ENCODE data around the gene WDPCP. TPM values are rescaled to one million over a fixed set of nuclear protein-coding genes. Genes with fewer than 3 reads are reported as not detected.

The WDPCP gene
- total RNA-seq, 3 donors from 2014 or later: 5.3 to 15.4 (median 7.5) TPM

DNA sequence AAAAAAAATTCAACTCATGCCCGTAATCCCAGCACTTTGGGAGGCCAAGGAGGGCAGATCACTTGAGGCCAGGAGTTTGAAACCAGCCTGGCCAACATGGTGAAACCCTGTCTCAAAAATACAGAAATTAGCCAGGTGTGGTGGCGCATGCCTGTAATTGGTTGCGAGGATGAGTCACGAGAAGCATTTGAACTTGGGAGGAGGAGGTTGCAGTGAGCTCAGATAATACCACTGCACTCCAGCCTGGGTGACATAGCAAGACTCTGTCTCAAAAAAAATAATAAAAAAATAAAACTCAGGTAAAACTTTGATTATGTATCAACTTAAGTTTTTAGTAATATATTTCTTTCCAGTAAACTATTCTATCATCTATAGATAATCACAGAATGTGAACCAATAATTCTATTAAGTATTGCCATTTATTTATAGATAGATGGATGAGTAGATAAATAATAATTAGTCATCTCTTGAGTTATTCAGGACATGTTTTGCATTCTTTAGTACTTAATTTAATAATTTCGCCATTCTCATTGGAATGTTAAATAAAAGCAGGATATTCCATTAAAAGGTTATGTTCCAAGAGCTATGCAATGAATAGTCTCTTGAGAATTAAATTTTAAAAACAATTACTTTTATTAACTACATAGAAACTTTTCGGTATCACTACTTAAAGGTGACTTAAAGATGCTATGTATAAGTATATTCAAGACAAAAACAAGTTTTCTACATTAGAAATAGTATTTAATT, 48.7 kb downstream of the WDPCP start:
- ATAC-seq: no peak
- Histone ChIP-seq H3K4me1 (ENCODE audit: low read depth) (no peaks in the 10 kb centered on the region), H3K4me3 (no peak overlapping the region), H3K9me3 (no peaks in the 10 kb centered on the region), H3K36me3 (ENCODE audit: low read depth) (no peaks in the 10 kb centered on the region)
- TF ChIP-seq, protein P1, sequence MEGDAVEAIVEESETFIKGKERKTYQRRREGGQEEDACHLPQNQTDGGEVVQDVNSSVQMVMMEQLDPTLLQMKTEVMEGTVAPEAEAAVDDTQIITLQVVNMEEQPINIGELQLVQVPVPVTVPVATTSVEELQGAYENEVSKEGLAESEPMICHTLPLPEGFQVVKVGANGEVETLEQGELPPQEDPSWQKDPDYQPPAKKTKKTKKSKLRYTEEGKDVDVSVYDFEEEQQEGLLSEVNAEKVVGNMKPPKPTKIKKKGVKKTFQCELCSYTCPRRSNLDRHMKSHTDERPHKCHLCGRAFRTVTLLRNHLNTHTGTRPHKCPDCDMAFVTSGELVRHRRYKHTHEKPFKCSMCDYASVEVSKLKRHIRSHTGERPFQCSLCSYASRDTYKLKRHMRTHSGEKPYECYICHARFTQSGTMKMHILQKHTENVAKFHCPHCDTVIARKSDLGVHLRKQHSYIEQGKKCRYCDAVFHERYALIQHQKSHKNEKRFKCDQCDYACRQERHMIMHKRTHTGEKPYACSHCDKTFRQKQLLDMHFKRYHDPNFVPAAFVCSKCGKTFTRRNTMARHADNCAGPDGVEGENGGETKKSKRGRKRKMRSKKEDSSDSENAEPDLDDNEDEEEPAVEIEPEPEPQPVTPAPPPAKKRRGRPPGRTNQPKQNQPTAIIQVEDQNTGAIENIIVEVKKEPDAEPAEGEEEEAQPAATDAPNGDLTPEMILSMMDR (IDR thresholded peaks at IDR 0.05): no peak
- DNase-seq: no peak
- intact Hi-C loops (cut with DNase I, micrococcal nuclease): no loop called here

DNA sequence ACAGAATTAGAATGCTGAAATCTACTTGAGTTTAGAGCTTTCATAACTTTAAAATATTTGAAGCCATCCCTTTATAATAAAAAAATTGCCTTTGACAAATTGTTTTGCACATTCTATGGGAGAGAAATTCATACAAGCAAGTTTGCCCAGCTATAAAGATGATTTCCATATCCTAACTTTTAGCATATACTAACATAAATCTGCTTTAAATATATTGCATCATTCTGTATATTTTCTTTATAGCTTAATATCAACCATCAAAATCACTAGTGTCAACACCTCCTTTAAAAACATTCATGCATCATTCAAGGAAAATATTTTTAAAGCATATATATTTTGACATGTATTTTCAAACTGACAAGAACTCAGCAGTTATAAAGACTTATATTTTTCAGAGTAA, 49.9 kb downstream of the WDPCP start:
- Histone ChIP-seq H3K4me3 (no peak overlapping the region), H3K4me1 (ENCODE audit: low read depth) (no peaks in the 10 kb centered on the region), H3K36me3 (ENCODE audit: low read depth) (no peaks in the 10 kb centered on the region), H3K9me3 (no peaks in the 10 kb centered on the region)
- DNase-seq (no peak), ATAC-seq (no peak)
- intact Hi-C loops (cut with DNase I, micrococcal nuclease): no loop called here
- TF ChIP-seq, protein P1 (IDR thresholded peaks at IDR 0.05): no peak

DNA sequence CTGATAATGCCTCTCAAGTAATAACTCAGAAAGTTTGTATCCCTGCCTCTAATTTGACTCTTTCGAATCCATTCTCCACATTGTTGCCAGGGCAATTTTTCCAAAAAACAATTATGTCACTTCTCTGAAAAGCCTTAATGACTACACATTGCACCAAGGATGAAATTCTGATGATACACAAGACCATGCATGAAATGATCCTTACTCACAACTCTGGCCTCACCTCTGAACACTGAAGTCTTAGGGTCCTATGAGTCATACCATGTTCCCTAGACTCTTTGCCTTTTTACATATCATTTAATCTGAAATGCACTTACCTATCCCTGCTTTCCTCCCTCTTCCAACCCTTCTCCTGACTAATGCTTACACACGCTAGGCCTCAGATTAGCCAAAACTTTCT, 51.0 kb downstream of the WDPCP start:
- Histone ChIP-seq H3K4me3 (no peak overlapping the region), H3K4me1 (ENCODE audit: low read depth) (no peaks in the 10 kb centered on the region), H3K9me3 (peaks cover 3% of the 10 kb centered on the region), H3K36me3 (ENCODE audit: low read depth) (no peaks in the 10 kb centered on the region)
- DNase-seq: no peak
- intact Hi-C loops (cut with DNase I, micrococcal nuclease): no loop called here
- ATAC-seq: no peak
- TF ChIP-seq, protein P1 (IDR thresholded peaks at IDR 0.05): no peak

DNA sequence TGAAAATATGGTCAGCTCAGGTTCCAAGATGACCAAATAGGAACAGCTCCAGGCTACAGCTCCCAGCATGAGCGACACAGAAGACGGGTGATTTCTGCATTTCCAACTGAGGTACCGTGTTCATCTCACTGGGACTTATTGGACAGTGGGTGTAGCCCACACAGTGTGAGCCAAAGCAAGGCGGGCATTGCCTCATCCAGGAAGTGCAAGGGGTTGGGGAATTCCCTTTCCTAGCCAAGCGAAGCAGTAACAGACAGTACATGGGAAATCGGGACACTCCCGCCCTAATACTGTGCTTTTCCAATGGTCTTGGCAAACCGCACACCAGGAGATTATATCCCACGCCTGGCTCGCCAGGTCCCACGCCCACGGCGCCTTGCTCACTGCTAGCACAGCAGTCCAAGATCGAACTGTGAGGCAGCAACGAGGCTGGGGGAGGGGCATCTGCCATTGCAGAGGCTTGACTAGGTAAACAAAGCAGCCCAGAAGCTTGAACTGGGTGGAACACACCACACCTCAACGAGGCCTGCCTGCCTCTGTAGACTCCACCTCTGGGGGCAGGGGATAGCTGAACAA, 57.5 kb downstream of the WDPCP start:
- no peak overlapping the region for H3K4me3 ChIP-seq
- DNase-seq (no peak), ATAC-seq (no peak)
- H3K36me3 ChIP-seq (ENCODE audit: low read depth): no peaks in the 10 kb centered on the region
- TF ChIP-seq, protein P1 (IDR thresholded peaks at IDR 0.05): no peak
- intact Hi-C loops (cut with DNase I, micrococcal nuclease): no loop called here
- no peaks in the 10 kb centered on the region for H3K4me1 ChIP-seq (ENCODE audit: low read depth)
- peaks cover 12% of the 10 kb centered on the region for H3K9me3 ChIP-seq

DNA sequence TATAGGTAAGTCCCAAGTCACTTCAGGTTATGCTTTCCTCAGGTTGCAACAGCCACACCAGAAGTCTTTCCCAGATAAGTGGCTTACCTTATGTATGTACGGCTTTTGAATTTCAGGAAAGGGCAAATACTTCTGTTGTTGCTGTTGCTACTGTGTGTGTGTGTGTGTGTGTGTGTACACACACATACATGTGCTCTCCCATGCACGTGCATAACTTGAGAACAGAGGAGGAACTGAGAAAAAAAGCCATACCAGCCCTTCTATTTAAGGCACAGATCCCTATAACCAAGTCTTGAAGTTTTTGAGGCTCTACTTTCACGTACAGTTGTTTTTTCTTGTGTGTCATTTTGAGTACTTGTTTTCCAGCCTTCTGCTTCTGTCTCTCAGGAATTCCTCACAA, 62.4 kb downstream of the WDPCP start:
- TF ChIP-seq, protein P1 (IDR thresholded peaks at IDR 0.05): no peak
- H3K36me3 ChIP-seq (ENCODE audit: low read depth): no peaks in the 10 kb centered on the region
- H3K9me3 ChIP-seq: peaks cover 21% of the 10 kb centered on the region
- ATAC-seq: no peak
- DNase-seq: no peak
- no peak overlapping the region for H3K4me3 ChIP-seq
- intact Hi-C loops (cut with DNase I, micrococcal nuclease): no loop called here
- no peaks in the 10 kb centered on the region for H3K4me1 ChIP-seq (ENCODE audit: low read depth)

Measured in mucosa of descending colon (tissue), 3 donors.